ENCODE measurements around the gene CLDN1. TPM values are rescaled to one million over a fixed set of nuclear protein-coding genes. Genes with fewer than 3 reads are reported as not detected.

Gene CLDN1
- total RNA-seq, 1 experiment from 2014 or later, result 1.0 TPM

DNA sequence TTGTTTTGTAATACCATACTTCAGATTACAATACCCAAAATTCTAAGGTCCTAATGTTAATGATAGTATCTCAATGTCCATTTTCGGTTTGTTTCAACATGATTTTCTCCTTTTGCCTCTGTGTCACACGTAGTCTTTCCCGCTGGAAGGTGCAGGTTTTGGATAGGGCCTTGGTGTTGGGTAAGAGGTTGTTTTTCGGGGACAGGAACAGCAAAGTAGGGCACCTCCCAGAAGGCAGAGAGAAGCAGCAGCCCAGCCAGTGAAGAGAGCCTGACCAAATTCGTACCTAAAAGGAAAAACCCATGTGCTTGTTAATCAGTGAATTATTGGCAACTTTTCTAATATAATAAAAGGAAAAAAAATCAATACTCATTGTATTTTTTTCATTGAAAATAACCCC is 14.1 kb downstream of the CLDN1 start:
- Histone ChIP-seq H3K9me3 (ENCODE audit: control insufficient read depth, low read depth, low read length) (no peaks in the 10 kb centered on the region), H3K9ac (ENCODE audit: extremely low read depth, insufficient read length, low read length) (no peak overlapping the region), H2AFZ (ENCODE audit: low read length) (no peak overlapping the region), H3K18ac (ENCODE audit: insufficient read length, low read depth, low read length) (no peak overlapping the region), H3K79me1 (ENCODE audit: insufficient read depth, low read depth, low read length, poor library complexity, severe bottlenecking) (no peaks in the 10 kb centered on the region), H2BK120ac (ENCODE audit: low read depth, low read length, poor library complexity, severe bottlenecking) (no peak overlapping the region), H4K8ac (replicated peaks; ENCODE audit: insufficient read length, low read depth, low read length) (no peak overlapping the region), H4K5ac (ENCODE audit: insufficient read length, low read depth, low read length) (no peak overlapping the region), H2BK20ac (ENCODE audit: low read depth, low read length, poor library complexity, severe bottlenecking) (no peak overlapping the region), H3K14ac (ENCODE audit: insufficient read depth, low read length) (no peak overlapping the region), H4K20me1 (ENCODE audit: control insufficient read depth, insufficient read depth, insufficient read length) (no peaks in the 10 kb centered on the region), H2AK5ac (ENCODE audit: insufficient read length, low read length) (no peak overlapping the region), H3K4me2 (ENCODE audit: insufficient read depth, insufficient read length, low read length) (no peak overlapping the region), H3K23me2 (ENCODE audit: insufficient read length, low read depth, low read length, poor library complexity, severe bottlenecking) (no peaks in the 10 kb centered on the region), H3K4ac (ENCODE audit: low read depth, low read length) (no peak overlapping the region), H2BK12ac (ENCODE audit: insufficient read length, low read depth, low read length) (no peak overlapping the region), H3K56ac (ENCODE audit: insufficient read length, low read depth, low read length) (no peak overlapping the region), H3K27me3 (ENCODE audit: insufficient read depth, low read length) (no peaks in the 10 kb centered on the region; the same call in 1 of the 2 replicates), H2BK15ac (ENCODE audit: low read depth, low read length) (no peak overlapping the region), H4K91ac (ENCODE audit: insufficient read length, low read depth, low read length) (no peak overlapping the region), H3K27ac (ENCODE audit: insufficient read length, low read depth, low read length) (no peak overlapping the region), H3K79me2 (ENCODE audit: insufficient read depth, low read length) (no peaks in the 10 kb centered on the region), H2BK5ac (ENCODE audit: insufficient read length, low read length) (no peak overlapping the region), H3T11ph (ENCODE audit: low read length) (no peak overlapping the region), H3K23ac (ENCODE audit: insufficient read length, low read depth, low read length) (no peak overlapping the region), H3K4me1 (ENCODE audit: insufficient read depth, low read length) (no peaks in the 10 kb centered on the region; the same call in 1 of the 2 replicates)
- no peaks in the 10 kb centered on the region for H3K36me3 Mint-ChIP-seq (ENCODE audit: insufficient read depth in 1 of 3, low read depth in 3 of 3)
- TF ChIP-seq, protein P1, sequence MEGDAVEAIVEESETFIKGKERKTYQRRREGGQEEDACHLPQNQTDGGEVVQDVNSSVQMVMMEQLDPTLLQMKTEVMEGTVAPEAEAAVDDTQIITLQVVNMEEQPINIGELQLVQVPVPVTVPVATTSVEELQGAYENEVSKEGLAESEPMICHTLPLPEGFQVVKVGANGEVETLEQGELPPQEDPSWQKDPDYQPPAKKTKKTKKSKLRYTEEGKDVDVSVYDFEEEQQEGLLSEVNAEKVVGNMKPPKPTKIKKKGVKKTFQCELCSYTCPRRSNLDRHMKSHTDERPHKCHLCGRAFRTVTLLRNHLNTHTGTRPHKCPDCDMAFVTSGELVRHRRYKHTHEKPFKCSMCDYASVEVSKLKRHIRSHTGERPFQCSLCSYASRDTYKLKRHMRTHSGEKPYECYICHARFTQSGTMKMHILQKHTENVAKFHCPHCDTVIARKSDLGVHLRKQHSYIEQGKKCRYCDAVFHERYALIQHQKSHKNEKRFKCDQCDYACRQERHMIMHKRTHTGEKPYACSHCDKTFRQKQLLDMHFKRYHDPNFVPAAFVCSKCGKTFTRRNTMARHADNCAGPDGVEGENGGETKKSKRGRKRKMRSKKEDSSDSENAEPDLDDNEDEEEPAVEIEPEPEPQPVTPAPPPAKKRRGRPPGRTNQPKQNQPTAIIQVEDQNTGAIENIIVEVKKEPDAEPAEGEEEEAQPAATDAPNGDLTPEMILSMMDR (conservative IDR thresholded peaks at IDR 0.05), result no peak
- no peaks in the 10 kb centered on the region for H3K4me1 Mint-ChIP-seq
- H3K4me3 Mint-ChIP-seq, result no peak overlapping the region
- H3K27ac Mint-ChIP-seq, result no peak overlapping the region
- DNase-seq, result no peak
- no peaks in the 10 kb centered on the region for H3K9me3 Mint-ChIP-seq
- WGBS (ENCODE audit: extremely low coverage, insufficient read length, low lambda C conversion rate), result no CpG with 5 or more reads among the region's 5 CpGs
- no peaks in the 10 kb centered on the region for H3K27me3 Mint-ChIP-seq (ENCODE audit: low read depth)

All from H9 (cell line).